GM12872 (cell line): Measurements from ENCODE around the gene PKHD1.

ENCODE experiments used
- CTCF ChIP-seq: IDR thresholded peaks from 3 replicates; pipeline ENCODE4 v1.5.1; 2011; ENCODE audit warnings: low read depth, mild to moderate bottlenecking, low read length, moderate library complexity; ENCODE audit not compliant: insufficient read depth

Gene PKHD1

GRCh38 chr6:51830666-51831065 is 256.7 kb downstream of the PKHD1 start:
- TF ChIP-seq CTCF: no peak

GRCh38 chr6:51827580-51827979 is 259.8 kb downstream of the PKHD1 start:
- TF ChIP-seq CTCF: no peak

GRCh38 chr6:51824940-51825339 is 262.5 kb downstream of the PKHD1 start:
- TF ChIP-seq CTCF: no peak

GRCh38 chr6:51820555-51820954 is 266.9 kb downstream of the PKHD1 start:
- TF ChIP-seq CTCF: no peak

- no peak for TF ChIP-seq CTCF
These were observed 268.8 kb downstream of the PKHD1 start for GRCh38 chr6:51818520-51819022.

- TF ChIP-seq CTCF: no peak
These were observed 269.6 kb downstream of the PKHD1 start for GRCh38 chr6:51817832-51818231.

GRCh38 chr6:51814418-51814817 is 273.0 kb downstream of the PKHD1 start:
- no peak for TF ChIP-seq CTCF

GRCh38 chr6:51813904-51814303 is 273.5 kb downstream of the PKHD1 start:
- TF ChIP-seq CTCF: no peak
